NCI-H526 treated with DMSO at 0.1 percent for 48 hours (cell line): ENCODE results near the gene ELL2.
"Not testable (repeated sequence)": the region's sequence is repeated elsewhere in the genome, so short reads cannot be mapped to it uniquely, and the experiment has no call there.

ENCODE experiments used
- DNase-seq: peaks from one replicate; lab custom pipeline; 2025; lab: John Stamatoyannopoulos, UW

Gene ELL2

DNA sequence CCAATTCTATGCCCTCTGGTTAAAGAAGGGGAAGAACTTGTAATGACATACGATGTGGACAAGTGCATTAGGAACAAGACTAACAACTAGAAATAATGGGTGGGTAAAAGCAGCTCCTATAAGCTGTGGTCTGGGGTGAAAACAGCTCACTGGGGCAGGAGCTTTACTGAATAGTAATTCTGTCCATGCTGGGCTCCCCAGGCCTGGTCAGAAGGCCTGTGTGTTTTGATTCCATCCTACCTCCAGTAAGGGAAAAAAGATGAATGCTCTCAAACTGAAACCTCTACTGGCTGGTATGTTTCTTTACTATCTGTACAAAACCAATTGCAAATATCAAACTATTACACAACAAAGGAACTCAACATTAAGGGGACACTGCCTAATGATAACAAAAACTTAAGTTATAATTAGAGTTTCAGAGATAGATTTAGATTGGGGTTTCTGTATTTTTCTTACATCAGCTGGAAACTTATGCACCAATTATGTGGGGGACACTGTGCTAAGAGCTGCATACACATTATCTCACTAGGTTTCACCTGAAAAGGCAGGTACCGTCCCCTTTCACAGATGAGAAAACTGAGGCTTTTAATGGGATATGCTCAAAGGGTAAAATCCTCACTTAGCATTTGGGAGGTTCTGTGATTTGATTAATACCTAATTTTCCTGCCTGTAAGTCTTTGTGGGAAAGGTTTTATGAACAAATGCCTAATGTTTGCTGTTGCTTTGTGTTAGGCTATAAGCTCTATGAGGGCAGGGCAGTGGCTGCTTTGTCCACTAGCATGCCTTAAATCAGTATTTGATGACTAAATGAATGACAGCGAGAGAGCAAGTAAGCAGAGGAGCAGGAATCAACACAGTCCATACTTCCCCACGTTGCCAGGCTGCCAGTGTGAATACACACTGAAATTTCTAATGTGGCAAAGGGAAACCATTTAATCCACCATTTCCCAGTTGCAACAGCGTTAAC is 53.6 kb downstream of the ELL2 start:
- DNase-seq: no peak

DNA sequence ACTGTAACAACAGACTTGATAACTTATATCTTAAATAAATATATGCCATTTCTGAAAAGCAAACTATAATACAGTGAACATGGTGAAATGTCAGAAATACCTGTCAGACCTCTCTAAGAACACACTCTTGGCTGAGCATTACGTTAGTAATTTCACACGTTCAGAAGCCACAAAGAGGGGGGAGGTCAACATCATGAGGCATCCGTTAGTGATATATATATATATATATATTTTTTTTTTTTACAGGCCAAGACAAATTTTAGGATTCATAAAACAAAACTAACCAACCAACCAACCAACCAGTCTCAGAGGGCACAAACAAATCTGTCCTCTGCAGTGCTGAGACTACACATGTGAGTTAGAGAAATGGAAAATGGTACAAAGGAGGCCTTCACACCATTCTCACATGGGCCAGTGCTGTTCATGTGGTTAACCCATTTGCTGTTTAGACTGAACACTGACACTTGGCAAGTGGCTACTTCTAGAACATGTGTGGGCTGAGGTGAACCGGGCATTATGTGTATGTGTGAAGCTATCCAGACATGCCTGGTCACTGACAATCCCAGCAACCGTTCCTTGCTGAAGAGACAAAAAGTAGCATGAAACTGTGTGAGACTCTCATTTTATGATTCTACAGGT is 54.5 kb downstream of the ELL2 start:
- DNase-seq: no peak

DNA sequence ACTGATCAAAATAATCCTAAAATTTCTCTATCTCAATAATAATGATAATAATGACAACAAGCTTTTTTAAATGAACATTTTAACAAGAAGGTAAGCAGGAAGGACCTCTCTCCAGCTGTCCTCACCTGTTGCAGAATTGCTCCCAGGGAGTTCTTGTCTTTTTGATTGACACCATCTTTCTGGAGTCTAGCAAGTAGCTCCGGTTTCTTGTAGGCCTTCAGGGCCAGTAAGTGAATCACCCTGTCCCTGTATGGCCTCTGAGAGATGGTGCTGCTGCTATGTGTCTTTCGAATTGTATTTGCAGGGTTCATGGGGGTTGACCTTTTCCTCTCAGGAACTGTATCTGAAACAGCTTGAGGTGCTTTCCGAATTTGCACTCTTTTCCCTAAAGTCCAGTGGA is 55.3 kb downstream of the ELL2 start:
- not testable (repeated sequence) for DNase-seq

DNA sequence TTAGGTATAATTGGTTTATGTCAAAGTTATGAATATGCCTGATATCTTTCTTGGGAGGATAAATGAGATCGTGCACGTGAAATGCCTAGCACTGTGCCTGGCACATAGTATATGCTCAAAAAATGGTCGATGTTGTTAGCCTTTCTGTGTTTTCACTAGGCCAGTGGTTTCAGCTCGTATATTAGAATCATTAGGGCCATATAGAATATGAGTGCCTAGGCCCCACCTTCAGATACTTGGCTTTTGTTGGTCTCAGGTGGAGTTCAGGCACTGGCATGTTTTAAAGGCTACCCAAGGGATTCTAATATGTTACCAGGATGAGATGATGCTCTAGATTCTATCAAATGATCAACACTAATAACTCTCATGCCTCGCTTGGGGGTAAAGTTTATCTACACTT is 56.8 kb downstream of the ELL2 start:
- DNase-seq: no peak

DNA sequence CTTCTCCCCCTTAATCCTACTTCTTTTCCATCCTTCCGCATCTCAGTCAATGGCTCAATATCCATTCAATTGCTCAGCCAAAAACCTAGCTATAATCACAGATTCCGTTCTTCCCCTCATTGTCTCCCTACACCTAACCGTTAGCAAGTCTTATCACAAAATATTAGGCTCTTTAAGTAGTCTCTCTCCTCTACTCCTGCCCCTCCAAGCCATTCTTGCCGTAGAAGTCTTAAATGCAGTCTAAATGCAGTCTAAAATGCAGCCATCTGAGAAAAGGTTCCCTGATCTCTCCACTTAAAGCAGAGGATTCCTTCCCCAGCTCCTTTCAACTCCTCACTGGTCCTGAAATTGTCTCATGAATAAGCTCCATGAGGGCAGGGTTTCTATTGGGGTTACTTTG is 57.8 kb downstream of the ELL2 start:
- DNase-seq: no peak

DNA sequence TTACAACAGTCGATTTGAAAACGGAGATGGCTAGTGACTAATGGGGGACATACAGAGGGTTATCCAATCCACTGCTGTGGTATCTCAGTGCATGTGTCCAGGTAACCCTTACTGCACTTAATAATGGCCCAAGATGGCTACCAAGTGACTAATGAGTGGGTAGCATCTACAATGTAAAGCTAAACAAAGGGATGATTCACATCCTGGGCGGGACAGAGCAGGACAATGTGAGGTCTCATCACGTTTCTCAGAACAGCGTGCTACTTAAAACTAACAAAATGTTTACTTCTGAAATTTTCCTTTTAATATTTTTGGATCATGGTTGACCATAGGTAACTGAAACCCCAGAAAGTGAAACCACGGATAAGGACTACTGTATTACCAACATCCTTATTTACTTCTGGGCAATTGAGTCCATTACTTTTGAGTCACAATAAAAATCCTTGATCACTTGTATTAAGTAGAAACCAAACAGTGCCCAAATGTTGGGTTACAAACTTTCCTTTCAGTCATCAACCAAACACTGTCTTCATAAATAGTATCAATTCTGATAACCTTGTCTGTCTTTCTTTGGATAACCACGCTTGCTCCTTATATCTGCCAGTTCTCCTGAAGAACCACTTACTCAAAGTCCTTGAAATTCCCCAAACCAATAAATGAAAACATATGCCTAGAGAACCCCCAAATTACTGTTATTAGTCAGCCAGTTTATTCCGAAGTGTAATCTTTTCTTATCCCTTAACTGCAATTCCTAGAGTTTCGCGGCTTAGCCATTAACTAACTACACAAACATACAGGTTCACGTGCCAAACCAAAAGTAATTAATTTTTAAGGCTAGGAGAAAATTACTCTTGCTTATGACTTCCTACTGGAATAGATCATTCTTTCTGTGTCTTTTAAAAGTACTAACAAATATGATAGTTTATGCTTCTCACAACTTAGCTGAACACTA is 59.7 kb downstream of the ELL2 start:
- DNase-seq: no peak

DNA sequence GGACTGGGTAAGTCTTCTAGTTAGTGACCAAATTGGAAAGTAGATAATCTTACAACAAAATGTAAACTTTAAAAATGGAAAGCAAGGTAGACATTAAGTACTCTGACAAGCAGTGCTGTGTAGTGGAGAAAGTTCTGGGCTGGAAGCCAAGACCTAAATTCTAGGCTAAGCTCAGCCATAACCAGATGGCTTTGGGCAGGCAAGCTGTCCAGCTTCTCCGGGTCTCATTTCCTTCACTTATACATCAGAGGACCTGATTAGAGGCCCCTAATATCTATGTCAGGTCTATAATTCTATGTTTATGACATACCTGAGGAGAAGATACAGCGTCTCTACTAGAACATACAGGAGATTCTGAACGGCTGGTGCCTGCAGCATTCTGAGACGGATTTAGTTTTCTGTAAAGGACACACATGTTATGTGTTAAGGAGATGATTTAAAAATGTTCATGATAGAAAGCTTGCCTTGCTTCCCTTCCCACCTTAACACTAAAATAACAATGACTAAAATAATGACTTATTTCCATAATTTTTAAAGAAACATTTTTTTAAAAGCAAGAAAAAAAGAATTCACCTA is 61.2 kb downstream of the ELL2 start:
- no peak for DNase-seq

DNA sequence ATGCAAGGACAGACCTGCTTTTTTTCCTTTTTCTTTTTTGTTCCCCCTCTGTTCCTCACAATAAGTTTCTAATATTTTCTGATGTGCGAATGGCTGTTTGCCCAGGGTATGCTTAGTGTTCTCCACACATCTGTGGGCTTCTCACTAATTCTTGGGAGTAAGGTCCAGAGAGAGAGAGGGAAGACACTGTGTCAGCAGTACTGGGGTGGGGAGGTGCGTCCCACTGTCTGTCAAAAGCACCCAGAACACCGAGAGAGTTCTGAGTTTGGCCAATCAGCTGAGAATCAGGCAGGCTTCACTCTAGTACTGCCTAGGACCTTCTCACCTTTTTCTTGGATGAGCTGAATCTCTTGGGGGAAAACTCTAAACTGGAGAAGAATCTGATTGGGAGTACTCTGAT is 61.8 kb downstream of the ELL2 start:
- DNase-seq: no peak

DNA sequence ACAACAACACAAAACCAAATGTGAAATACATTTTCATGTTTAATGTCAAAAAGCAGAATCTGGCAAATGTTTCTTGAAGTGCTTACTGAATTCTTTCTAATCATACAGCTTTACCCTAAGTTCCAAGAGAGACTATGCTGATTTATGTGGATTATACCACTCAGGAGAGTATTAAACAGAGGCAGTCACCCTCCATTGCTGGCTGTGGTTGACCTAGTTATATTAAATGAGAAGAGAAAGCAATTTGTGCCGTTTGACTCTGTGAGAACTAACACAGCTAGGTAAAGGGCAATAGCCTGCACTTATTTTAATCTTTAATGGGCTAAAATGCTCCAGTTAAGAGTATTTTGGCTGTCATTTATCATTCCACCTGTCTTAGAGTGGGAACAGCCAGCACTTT is 62.6 kb downstream of the ELL2 start:
- no peak for DNase-seq

DNA sequence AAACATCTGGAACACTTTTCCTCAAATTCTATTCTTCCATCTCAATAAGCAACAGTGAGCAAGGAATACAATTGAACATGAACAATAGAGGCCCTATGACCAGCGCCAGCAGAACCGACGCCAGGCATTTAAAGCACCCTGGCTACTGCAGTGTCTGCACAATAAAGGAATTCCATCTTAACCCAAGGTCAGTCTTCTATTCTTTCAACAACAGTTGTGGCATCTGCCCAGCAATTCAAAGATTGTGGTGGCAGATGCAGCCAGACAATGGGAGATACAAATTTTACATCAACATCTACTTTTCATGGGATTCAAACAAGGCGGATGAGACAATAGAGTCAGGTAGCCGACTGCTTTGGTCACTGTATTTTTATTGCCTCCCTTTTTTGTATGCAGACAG is 65.9 kb downstream of the ELL2 start:
- DNase-seq: no peak

DNA sequence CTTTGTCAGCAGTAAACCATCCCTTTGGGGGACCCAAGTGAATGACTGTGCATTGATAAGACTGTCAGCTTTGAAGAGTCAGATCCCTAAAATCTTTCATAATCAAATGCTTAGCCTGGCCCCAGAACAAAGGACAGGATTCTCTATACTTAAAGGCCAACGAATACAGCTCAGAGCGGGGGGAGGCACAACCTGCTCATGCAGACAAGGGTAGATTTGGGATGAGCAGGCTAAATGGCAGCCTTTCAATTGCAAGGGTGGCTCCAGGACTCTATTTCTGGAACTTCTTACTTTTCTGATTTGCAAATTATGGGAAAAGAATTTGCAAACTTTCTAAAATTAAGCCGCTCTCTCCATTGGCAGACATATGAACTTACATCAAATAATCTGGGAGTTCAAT is 66.4 kb downstream of the ELL2 start:
- DNase-seq: no peak

DNA sequence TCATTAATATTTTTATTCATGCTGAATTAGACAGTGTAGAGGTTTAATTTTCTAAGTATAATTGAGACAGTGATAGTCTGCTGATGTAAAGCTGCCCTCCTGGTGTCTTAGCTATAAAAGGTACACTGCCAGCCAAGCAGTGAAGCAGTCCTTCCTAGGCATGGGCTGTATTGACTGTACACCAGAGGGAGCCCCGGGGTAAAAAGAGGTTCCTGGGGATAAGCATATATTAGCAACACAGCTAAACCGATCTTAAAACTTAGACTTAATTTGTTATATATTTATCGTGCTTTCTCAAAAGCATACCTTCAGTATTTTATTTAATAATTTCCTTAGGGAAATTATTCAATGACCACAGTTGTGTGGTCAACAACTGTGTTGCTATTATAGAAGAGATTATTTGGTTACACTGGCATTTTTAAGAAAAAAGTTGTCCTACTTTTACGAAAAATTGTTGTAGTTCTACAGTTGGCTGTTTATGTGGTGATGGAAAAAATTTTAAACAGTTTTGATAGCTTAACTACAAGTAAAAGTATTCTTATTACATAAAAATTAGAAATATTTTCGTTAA is 68.8 kb downstream of the ELL2 start:
- no peak for DNase-seq

DNA sequence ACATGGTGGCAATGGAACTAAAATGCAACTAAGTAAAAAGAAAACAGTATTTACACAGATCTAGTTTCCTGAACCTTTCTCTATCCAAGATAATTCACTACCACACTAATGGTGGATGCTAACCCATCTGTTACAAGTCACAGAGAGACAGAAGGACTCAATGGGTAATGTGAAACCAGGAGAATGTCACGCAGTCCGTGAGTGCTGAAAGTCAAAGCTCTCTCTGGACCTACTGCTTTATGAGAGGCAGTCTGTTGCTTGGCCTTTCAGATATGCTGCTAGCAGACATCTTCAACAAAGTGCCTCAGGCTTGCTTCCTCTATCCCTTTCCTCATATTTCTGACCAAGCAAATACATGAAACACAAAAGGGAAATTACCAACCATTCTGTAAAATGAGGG is 70.2 kb downstream of the ELL2 start:
- no peak for DNase-seq

DNA sequence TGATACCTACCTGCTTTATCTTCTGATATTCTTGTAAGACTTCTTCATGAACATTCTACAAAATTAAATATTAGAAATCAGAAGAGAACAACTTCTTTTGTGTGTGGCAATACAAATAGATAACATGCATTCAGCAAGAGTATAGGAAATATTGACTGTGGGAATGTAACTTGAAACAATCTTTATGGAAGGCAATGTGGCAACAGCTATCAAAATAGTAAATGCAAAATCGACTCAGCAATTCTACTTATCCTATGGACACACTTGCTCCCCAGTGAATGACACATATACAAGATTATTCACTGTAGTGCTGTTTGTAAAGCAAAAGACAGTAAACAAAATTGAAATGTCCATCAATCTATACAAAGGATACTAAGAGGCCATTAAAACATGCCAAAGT is 72.6 kb downstream of the ELL2 start:
- no peak for DNase-seq

DNA sequence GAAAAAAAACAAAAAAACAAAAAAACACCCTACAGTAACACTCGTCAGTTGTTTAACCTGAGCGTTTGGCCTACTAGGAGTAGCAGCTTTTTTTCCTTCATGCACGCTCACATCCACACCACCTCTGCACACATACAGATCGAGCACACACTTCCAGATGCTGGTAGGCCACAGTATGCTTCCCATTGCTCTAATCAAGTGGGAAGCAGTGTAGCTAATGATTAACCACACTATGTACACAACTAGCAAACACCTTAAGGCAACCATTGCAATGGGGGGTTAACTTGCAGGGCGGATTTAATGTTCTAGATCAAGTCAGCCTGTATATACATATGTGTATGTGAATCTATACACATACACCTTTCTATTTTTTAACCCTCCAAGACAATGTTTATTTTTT is 73.7 kb downstream of the ELL2 start:
- peak; percentile 35 for DNase-seq

DNA sequence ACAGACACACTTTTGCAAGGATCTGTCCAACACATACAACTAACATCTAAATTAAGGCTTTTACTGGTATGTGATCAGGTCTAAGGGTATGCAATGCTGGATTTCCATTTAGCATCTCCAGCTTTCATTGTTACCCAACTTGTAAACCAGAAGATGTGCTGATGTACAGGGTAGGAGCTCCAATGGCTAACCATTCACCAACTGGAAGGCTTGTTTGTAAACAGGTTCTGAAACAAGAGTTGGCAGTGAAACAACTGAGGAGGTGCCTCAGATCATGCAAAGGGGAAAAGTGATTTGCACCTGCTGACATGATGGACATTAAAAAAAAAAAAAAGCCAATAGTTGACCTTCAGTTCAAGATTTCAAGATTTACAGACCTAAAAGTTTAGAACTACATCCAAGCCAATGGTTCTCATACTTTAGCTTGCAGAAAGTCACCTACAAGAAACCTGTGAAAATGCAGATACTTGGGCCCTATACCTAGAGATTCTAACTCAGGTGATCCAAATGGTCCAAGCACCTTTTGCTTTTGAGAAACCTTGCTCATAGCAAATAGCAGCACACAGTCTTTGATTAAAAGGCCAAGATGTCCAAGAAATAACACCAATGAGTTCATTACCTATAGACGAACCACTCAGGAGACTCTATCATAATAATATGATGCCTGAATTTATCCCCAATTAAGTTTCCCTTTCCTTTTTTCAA is 75.2 kb downstream of the ELL2 start:
- no peak for DNase-seq

DNA sequence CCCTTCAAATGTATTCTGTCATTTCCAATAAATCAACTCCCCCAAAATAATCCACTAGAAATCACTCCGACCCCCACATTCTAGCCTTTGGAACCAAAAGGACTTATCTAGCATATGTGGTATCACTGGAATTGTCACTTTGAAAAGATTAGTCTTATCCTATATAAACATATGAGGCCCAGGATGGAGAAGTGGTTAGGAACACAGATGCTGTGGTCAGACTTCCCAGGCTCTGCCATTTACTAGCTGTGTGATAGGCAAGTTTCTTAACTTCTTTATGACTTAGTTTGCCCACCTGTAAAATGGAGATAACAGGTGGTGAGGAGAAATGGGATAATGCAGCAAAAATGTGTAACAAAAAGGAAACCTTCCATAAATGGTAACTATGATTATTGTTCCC is 77.1 kb downstream of the ELL2 start:
- no peak for DNase-seq

DNA sequence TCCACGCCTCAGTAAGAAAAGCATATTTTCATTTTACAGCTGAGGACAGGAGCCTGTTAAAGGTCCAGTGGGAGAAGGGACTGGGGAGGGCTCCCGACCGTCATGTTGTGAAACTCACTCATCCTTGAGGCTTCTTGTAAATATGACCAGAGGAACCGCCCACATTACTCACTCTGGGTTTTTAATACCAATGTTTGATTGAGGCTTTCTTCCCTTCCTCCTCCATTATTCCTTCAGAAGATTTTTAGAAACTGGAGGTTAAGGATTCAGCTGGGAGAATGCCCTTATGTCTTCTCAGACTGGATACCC is 77.7 kb downstream of the ELL2 start:
- no peak for DNase-seq

DNA sequence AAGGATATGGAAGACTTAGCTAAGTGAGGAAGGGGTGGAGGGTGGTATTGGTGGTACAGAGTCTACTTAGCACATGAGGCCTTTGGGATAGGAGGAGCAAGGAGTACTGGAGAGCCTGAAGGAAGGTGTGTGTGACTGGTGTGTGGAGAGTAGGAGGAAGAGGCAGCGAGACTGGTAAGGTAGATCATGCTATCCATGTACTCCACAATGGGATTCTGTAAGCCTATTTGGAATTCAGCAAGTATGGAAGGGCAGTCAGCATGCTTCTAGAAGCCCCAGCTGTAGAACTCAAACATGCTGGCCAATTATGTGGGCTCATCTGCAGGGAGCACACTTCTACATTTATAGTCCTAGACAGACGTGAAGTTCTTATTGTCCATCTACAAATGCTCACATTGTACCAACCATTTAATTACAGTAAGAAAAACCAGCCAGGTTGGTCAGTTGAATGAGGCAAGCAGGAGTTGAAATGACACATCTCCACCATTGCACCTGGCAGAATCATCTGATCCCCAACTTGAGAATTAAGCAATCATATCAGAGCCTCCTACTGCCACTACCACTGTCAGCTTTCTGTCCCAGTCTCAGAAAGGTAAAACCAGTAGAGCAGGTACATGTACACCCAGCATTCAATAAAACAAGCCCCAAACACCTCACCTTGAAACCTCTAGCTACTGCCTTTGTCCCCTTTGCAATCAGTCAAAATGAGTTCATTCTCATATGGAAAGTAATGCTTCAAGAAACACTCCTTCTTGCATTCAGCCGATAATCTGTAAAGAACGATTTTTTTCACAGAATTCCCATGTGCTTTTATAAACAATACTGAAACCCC is 78.2 kb downstream of the ELL2 start:
- no peak for DNase-seq

DNA sequence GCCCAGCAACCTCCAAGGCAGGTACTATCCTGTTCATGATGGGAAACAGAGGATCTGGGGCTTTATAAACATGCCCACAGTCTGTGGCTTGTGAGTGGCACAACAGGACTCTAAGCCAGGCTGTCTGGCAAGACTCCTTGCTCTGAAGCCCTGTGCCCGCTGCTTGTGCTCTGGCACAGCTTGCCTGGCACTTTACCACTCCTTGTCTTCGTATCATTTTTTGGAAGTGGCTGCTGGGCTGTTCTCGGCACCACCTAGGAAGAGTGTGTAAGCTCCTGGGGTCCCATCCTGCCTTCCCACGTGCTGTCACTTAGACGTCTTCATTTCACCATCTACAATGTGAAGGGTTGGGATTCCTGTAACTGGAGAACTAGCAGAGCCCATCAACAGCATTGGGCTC is 79.8 kb downstream of the ELL2 start:
- no peak for DNase-seq
